ENCODE measurements around the gene ANKRD23. TPM values are rescaled to one million over a fixed set of nuclear protein-coding genes. Genes with fewer than 3 reads are reported as not detected.
"Not testable (repeated sequence)": the region's sequence is repeated elsewhere in the genome, so short reads cannot be mapped to it uniquely, and the experiment has no call there.

Gene ANKRD23
- total RNA-seq, result 6.9 TPM

DNA sequence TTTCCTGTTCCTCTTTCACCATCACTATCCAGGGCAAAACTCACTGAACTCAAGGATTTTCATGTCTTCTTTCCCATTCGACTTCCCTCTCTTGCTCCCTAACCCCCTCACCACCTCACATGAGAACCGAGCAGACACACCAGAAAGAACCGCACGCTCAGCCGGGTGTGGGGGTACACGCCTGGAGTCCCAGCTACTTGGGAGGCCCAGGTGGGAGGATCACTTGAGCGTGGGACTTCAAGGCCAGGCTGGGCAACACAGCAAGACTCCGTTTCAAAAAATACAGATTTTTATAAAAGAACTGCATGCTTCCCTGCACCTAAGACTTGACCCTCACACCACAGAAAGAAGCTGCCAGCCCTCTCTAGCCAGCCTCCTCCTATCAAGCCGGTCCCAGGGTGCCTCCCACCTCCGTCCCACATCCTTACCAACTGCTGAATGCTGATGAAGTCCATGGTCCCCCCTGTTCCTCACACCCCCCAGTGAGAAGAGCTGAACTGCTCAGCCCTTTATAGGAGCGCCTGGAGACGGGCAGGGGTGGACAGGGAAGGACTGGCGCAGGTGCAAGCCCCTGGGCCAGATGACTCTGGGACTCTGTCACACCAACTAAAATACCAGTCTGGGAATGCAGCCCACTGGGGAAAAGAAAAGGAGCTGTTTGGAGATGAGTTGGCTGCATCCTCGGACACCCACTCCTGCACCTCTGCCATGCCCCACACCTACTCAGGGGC, at the start of gene ANKRD23:
TSS of gene ANKRD23 (minus strand) at position 484 of the 731 bp plus-strand sequence. CDS start at position 455, 29 bp downstream.
- no peak for DNase-seq (ENCODE audit: low spot score)

DNA sequence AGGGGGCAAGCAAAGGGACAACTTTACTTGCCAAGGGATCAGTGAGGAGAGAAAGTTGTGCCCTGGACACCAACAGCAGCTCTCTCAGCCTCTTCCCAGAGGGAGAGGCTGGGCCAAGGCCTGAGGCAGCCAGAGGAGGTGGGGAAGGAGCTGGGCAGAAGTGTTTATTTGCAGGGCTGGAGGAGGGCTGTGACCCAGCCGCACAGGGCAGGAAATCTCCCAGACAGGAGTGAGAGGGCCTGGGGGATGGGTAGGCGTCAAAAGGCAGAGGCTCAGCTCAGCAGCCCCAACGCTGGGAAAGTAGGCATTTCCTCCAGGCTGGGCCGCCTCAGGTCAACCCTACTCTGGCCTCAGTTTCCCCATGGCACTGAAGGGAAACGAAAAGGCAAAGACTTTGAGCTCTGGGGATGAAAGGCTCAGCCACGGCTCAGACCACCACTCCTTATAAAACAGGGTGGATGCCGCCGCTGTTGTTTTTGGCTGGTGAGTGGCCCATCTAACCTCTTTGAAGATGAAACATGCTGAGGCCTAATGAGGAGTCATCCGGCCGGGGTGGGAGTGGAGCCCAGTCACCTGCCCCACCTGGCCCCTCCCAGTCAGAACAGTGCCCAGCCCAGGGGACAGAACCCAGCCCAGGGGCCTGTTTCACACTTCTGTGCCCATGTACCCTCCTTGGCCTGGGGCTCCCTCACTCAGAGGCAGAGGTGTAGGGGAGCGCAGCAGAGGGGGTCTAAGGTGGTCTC, 47.9 kb upstream of the ANKRD23 start:
- no peak for DNase-seq (ENCODE audit: low spot score)

DNA sequence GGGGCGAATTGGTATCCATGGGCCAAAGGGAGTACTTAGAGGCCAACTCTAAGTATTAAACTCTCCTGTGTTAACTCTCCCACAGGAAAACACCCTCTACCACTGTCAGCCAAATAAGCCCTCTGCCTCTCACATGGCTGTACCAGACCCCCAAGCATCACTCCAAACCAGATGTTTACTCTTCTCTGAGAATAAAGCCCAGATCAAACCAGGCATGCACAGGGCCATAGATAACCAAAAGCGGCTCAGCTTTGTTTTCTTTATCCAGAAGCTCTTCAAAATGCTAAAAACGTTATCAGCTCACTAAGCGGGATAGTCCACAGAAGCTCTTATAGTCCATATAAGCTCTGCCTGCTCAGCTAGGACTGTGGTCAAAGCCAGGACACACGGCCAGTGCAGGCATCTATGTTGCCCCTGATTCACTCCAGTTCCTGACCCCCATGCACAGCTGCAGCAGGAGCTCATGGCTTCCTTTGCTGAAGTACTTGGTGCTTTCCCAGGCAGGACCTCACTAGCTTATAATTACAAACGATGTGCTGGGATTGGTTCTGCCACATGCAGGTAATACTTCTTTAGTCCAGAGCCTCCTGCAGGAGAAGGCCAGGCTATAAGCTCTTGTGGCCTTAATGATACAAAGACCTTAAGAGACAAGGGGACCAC, 47.0 kb upstream of the ANKRD23 start:
- DNase-seq (ENCODE audit: low spot score), result no peak

DNA sequence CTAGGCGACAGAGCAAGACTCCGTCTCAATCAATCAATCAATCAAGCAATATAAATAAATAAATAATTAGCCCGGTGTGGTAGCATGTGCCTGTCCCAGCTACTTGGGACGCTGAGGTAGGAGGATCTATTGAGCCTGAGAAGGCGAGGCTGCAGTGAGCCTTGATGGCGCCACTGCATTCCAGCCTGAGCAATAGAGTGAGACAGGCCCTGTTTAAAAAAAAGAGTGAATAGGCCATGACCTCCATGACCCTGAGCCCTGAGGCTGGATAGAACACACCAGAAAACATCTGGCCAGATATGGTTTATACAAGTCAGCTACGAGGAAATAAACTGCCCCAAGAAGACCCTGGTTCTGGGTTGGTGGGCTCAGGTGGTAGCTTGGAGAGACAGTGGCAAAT, 46.4 kb upstream of the ANKRD23 start:
- DNase-seq (ENCODE audit: low spot score), result no peak

DNA sequence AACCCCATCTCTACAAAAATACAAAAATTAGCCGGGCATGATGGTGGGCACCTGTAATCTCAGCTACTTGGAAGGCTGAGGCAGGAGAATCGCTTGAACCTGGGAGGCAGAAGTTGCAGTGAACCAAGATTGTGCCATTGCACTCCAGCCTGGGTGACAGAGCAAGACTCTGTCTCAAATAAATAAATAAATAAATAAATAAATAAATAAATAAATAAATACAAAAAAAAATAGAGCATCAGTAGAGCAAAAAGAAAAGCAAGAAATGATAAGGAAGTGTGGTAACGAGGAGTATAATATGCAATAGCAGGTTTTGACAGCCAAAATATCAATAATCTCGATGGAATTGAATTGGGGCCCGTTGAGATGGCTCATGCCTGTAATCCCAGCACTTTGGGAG, 45.7 kb upstream of the ANKRD23 start:
- not testable (repeated sequence) for DNase-seq (ENCODE audit: low spot score)

DNA sequence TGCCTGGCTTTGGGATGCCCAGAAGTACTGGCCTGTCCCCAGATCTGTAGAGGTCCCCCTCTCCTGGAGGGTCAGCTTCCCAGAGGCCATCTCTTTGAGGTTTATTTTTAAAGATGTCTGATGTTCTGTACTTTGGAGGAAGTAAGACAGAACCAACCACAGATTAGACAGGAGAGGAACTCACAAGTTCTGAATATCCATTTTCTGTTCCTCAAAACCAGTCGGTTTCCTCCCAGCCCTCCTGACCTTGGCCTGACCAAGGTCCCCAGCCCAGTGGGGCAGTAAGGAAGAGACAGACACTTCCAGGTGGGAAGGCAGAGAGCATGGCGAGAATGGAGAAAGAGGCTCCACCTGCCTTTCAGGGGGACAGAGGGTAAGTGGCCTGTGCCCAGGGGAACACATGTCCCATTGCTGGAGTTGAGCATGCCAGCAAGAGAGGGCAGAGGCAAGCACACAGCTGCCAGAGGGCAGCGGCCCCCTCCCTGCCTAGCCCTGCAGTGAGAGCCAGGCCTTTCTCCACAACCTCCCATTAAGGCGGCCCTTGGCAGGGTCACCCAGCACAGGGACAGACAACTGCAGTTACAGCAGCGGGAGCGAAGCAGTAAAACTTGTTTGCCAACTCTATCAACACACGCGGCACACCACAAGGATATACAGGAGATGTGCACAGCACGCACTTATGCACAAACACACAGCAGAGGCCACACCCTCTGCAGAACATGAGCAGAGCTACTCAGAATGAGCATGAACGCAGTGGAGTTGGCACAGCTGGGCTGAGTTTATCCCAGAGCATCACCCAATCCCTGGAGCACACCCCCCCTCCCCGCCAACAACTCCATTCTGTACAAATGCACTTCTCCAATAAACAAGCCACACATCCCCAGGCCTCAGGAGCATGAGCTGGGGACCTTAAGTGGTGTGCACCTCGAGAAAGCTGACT, 44.5 kb upstream of the ANKRD23 start:
- peak; percentile 65 for DNase-seq (ENCODE audit: low spot score)

DNA sequence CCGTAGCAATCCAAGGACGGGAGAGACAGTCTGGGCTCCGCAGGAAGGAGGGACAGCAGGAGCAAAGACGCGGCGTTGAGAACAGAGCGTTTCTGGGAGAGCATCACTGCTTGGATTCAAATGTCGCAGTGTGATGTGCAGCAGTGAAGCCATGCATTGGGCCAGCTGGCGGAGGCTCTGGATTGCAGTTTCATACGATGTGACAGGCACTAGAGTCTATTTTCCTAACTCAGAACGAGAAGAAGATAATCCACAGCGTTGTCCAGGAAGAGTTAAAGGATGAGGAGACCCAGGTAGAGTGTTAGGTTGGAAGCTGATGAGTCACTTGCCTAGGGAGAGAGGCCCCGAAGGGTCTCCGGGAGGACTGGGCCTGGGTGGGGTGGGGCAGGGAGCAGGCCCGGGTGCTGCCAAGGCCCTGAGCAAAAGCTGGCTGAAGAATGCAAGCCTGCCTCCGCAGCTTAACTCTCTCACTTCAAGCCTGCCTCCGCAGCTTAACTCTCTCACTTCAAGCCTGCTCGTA, 43.7 kb upstream of the ANKRD23 start:
- DNase-seq (ENCODE audit: low spot score), result no peak

DNA sequence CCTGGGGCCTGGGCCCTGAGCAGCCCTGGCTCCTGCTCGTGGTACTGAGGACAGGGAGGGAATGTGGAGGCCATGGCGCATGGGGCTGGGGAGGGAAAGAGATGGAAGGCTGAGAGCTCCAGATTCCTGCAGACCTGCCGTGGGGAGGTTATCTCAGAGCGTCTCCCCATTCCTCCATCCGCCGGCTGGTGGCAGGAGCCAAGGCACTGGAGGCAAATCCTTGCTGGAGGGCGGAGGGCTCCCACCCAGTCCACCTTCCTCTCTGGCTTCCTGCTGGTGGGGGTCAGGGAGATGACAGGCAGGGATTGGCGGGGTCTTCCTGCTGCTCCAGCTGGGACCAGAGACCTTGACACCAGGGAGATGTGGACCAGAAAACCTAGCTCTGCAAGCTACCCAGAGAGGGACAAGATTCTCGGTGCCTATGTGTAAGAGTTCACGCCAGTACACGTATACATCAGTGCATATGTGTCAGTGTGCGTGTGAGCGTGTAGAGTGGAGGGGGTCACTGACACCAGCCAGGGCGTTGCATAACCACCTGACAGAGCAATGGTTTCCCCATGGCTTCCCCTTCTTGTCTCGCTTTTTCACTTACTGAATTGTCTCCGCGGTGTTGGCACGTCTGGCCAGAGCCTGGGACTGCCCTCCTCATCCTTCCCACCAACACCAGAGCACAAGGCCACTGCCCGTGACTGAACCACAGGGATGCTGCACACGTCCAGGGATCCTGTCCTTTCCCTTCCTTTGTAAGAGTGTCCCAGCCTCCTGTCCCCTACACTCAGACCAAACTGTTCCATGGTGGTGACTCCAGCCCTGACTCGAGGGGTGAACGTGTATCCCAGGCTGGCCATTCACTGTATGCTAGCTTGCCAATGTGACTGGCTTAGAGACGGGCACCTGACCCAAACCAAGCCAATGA, 41.9 kb upstream of the ANKRD23 start:
- no peak for DNase-seq (ENCODE audit: low spot score)

DNA sequence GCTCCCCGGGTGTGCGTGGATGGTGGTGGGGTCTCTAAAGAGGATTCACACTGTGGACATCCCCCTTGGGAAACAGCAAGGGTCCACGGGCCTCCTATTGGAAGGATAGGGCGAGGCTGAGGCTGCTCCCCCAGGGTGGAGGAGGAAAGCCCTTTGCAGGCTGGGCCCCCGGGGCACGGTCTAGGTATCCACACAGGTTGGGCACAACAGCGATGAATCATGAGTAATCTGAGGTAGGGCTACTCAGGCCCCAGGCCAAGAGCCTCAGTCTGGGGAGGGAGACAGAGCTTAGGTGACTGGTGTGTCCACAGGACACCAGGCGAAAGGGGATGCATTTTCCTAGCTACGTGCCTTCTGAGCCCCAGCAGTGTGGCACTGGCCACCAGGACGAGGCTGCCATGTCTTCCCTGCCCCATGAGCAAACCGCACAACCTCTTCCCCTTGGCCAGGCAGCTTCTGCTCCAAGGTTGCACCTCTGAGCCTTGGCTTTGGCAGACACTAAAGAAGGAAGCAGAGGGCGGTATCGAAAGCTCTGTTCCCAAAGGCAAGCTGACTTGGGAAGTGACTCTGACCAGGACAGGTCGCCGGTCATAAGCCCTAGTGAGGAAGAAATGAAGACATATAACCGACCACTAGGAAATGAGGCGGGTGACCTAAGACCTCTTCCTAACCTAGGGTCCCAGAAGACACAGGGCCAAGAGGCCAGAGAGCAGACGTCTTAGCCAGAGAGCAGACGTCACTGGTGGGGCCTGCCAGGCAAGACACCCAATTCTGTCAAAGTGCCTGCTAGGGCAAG, 40.7 kb upstream of the ANKRD23 start:
- DNase-seq (ENCODE audit: low spot score), result no peak

DNA sequence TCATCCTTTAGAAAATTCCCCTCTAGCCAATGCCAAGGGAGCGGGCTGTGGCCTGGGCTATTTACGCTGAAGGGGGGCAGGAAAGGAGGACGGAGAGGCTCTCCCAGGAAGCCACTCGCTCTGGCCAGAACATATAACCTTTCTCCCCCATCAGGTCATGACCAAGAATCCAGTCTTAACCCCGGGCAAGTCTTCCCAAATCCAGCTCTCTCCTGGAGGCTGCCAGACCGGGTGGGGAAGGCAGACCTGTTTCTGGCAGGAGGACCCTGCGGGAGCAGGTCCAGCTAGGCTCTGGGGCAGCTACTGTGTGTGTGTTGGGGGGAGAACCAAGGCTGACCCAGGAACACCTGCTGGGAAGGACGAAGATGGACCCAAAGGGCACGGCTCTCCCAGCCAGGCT, 39.5 kb upstream of the ANKRD23 start:
- DNase-seq (ENCODE audit: low spot score), result no peak

DNA sequence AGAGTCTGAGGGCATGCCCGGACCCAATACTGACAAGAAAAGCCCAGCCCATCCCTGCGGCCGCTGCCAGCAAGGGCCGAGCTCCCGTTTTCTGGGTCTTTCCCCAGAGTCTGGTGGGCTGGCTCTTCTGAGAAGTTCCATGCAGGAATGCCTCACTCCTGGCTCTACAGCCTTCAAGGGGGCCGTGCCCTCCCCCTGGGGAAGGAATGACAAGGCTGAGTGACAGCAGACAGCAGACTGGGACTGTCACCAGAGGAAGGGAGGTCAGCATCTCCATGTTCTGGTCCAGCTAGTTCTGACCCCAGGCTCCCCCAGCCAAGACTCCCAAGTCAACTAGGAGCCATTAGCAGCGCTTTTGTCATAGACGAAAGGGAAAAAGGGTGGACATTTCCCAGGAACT, 39.1 kb upstream of the ANKRD23 start:
- no peak for DNase-seq (ENCODE audit: low spot score)

DNA sequence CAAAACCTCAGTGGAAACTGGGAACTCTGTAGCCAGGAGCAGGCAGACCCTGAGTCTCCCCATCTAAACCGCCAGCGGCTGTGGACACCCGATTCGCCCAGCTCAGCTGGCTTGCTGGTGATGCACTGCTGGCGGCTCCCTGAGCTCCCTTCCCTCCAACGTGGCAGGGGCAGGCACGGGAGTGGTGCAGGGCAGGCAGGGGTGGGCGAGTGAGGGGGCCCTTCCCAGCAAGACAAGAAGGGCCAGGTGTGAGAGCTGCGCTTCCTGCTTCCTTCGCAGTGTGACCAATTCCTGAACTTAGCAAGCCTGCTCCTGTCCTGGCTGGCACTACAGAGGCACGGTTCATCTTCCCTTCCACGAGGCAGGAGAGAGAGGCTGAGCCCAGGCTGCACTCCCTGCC, 38.4 kb upstream of the ANKRD23 start:
- DNase-seq (ENCODE audit: low spot score), result no peak

DNA sequence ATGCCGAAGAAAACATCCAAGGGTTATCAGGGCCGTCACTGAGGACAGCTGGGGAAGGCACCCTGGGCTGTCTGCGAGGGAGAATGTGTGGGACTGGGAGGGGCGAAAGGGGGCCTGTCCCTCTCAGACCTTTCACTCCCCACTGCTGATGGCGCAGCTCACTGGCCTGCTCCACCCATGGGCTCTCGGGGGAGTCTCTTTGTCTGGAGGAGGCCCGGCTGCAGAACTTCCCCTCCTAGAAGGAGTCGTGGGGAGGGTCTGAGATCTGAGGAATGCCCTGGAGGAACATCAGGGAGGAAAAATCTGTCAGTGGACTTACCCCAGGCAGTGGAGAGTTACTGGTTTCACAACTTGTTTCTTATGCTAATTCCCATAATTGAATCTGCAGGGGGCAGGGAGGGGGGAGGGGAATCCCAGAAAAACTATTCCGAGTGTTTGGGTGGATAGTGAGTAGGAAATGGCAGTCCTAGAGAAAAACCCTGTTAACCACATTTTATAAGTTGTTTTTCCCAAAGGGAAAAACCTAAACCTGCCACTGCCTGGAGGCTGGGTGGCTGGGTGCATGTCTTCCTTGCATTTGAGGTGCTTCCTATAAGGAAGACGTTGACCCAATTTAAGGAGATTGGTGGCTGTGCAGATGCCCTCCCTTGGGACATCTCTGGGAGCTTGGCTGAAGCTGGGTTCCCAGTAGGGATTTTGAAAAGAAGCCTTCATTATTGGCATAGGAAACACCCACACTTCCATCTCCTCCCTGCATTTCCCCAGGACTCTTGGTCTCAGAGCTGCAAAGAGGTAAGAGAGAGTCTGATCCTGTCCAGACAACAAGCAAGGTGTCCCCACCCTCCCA, 37.8 kb upstream of the ANKRD23 start:
- no peak for DNase-seq (ENCODE audit: low spot score)

DNA sequence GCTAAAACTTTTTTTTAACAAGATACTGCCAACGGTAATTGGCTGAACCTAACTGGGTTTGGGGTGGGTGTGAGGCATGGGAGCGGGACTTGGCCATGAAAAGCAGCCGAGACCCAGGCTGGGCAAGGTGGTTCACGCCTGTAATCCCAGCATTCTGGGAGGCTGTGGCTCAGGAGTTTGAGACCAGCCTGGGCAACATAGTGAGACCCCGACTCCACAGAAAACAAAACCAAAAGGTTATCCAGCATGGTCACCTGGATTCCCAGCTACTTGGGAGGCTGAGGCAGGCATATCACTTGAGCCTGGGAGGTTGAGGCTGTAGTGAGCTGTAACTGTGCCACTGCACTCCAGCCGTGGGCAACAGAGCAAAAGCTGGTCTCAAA, 37.1 kb upstream of the ANKRD23 start:
- no peak for DNase-seq (ENCODE audit: low spot score)

DNA sequence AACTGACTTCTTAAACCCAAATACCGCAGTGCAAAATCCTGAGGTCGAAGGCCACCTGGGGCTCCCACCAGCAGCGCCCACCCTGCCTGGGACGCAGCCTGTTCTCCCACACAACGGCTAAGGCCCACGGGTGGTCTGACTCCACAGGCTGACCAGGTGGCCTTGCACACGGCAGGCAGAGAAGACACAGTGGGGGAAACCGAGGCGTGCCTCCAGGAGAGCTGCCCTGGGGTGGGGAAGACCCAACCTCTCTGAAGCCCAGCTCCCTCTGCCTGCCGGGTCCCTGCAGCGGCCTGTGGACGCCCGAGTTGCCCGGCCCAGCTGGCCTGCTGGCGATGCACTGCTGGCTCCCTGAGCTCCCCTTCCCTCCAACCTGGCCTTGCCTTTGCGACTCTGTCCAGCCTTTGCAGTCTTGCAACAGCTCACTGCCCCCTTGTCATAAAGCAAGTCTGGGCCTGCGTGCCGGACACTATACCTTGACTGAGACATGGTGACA, 35.8 kb upstream of the ANKRD23 start:
- no peak for DNase-seq (ENCODE audit: low spot score)

DNA sequence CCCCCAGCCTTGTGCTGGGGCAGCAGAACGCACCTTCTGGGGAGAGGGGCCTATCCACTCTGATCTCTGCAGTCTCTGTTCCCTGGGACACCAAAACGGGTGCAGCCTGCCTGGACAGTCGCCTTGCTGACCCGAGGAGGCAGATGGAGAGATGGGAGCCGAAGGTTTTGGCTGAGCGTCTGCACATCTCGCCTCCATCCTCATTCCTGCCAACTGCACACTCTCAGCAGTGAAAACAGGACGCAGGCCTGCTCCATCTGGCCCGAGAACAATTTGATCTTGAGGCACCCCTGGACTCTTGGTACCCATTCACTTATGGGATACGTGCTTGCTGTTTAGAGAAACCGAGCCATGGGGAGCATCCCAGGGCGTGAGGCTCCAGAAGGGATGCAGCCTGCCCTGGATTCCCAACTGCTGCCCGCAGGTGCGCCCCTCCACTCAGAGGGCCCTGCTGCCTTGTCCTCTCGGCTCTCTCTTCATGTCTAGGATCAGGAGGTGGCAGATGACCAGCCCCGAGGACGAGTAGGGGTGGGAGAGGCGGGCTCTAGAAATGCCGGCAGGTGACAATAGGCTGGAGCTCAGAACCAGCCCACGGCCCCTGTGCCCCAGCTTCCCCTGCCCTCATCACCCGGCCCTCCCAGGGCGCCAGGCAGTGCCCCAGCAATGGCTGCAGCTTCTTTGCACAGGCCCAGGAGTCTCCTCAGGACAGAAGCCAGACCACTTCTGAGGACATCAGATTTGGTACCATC, 35.1 kb upstream of the ANKRD23 start:
- DNase-seq (ENCODE audit: low spot score), result no peak

DNA sequence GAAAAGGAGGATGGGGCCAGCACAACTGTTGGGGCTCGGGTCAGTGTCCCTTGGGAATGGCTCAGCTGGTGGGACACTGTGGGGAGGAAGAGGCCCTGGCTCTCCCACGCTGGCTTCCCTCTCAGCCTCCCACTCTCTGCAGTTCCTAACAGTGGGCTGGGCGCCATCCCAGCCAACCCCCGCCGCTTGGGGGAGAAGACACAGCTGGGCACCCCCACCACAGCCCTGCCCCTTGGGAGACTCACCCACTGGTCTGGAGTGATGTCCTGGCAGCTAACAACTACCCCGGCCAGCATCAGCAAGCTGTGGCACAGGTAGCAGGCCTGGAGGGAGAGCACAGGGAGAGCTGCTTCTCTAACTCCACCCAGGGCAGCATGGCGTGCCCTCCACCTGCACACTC, 34.4 kb upstream of the ANKRD23 start:
- DNase-seq (ENCODE audit: low spot score), result no peak

DNA sequence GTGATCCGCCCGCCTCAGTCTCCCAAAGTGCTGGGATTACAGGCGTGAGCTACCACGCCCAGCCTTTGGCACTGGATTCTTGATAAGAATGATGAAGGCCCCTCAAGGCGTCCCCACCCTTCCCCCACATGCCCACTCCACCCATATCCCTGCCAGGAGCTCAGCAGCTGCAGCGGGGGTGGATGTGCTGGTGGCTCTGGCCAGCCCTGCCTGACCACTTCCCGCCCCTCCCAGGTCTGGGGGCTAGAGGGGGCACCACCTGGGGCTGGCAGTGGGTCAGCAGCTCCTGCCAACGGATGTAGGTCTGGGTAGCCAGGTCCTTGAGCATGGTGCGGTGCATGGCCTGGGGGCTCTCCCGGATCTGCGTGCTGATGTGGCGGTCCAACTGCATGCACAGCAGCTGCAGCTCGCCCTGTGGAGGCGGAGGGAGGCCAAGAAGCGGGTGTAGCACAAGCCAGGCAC, 33.8 kb upstream of the ANKRD23 start:
- DNase-seq (ENCODE audit: low spot score), result no peak
